ENCODE results near the gene EXT2.

GRCh38 chr11:44159848-44160721 is 64.6 kb downstream of the EXT2 start:
- TF ChIP-seq FOXM1 (IDR thresholded peaks at IDR 0.05; ENCODE audit: borderline replicate concordance) = no peak
- TF ChIP-seq HDGF (IDR thresholded peaks at IDR 0.05; ENCODE audit: borderline replicate concordance) = no peak
- TF ChIP-seq NFRKB (IDR thresholded peaks at IDR 0.05) = no peak
- no peak for TF ChIP-seq FOXK2 (IDR thresholded peaks at IDR 0.05)
- TF ChIP-seq FOXA1 (IDR thresholded peaks at IDR 0.05) = no peak
- no peak for TF ChIP-seq SP1 (IDR thresholded peaks at IDR 0.05)
- TF ChIP-seq ELF4 (IDR thresholded peaks at IDR 0.05) = no peak
- no peak for TF ChIP-seq SUZ12 (IDR thresholded peaks at IDR 0.05)

Measured in HEK293T (cell line).